ENCODE results near the gene SPON2. TPM values are rescaled to one million over a fixed set of nuclear protein-coding genes. Genes with fewer than 3 reads are reported as not detected.

Gene SPON2
- polyA plus RNA-seq, 4 donors, result 12.7 to 61.0 (median 44.3) TPM

DNA sequence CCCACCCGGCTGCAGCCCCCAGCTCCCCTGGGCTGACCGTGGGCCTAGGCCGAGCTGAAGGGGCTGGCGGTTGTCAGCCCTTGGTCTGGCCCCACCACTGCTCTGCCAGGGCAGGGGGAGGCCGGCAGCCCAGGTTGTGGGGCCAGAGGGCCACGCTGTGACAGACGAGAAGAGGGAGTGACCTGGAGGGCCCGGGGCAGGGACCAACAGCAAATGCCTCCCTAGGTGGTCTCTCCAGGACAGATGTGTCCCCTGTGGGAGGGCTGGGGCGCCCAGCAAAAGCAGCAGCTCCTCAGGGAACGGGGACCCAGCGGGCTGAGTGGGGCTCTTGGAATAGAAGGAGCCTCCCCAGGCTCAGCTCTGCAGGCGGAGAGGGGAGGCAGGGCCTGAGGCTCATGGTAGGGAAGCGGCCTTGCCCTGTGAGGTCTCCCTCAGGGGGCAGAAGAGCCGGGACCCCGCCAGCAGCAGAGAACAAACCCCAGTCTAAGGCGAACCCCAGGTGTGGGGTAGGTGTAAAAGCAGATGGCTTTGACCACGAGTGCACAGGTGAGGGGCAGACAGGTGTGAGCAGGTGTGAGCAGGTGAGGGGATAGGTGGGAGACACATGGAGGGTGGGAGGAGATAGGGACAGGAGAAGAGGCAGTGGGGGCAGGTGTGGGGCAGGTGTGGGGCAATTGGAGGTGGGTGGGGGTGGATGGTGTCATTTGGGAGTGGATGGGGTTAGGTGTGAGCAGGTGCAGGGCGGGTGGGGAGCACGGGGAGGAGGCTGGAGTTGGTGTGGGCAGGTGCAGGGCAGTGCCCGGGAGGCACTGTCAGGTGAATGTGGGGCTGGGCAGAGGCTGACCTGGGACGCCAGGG lies 34.1 kb upstream of the SPON2 start:
- Histone ChIP-seq H3K36me3 (ENCODE audit: control insufficient read depth in 3 of 3, insufficient read depth in 2 of 3, low read depth in 1 of 3, low read length in 3 of 3) (peaks cover 0 to 59% (median 3%) of the 10 kb centered on the region in 3 donors), H3K27me3 (ENCODE audit: control insufficient read depth in 3 of 3, insufficient read depth in 3 of 3, low read length in 3 of 3) (no peaks in the 10 kb centered on the region), H3K4me3 (ENCODE audit: low read depth in 1 of 3, low read length in 3 of 3) (no peak overlapping the region), H3K27ac (ENCODE audit: low read depth in 1 of 3, low read length in 2 of 3) (no peak overlapping the region), H3K4me1 (ENCODE audit: control insufficient read depth in 3 of 3, insufficient read depth in 2 of 3, low read depth in 1 of 3, low read length in 2 of 3) (peaks cover 5 to 64% (median 18%) of the 10 kb centered on the region in 3 donors), H3K9me3 (ENCODE audit: control insufficient read depth in 2 of 2, insufficient read depth in 1 of 2, low read depth in 1 of 2, low read length in 1 of 2) (peaks cover 0 to 3% of the 10 kb centered on the region in 2 donors)
- FAIRE-seq (no peak), DNase-seq (no peak)
- WGBS, 3 donors, result 68 to 83% (median 73%) methylated on average over 21 of the region's 21 CpGs

DNA sequence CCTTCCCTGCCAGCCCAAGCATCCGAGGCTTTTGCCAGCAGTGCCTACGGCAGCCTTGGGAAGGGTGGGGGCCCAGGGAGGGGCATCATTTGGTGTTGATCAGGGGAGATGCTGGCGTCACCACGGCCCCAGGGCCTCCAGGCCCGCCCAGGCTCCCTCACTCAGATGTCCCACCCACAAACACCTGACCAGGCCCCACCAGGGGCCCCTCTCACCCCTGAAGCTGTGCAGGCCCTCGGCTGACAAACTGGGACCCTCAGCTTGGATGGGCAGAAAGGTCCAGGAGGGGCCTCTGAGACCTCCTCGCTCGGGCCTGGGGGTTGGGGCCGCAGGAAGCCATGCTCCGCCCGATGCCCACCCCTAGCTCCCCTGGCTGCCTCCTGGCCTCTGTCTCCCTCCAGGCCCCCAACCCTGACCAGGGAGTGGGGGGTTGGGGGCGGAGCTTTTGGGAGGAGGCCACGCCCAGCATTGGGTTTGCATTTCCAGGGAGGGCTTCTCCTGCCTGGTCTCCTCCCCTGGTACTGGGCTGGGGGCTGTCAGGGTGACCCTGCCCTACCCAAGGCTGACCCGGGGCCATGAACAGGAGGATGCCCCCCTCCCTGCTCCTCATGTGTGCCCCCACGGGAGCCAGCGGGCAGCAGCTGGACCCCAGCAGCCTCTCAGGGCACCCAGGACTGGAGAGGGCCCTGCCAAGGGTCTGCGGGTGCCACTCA lies 33.4 kb upstream of the SPON2 start:
- DNase-seq (peak in 1 of 2 donors; percentile 40), FAIRE-seq (no peak)
- Histone ChIP-seq H3K4me1 (ENCODE audit: control insufficient read depth in 3 of 3, insufficient read depth in 2 of 3, low read depth in 1 of 3, low read length in 2 of 3) (peaks cover 5 to 70% (median 18%) of the 10 kb centered on the region in 3 donors), H3K36me3 (ENCODE audit: control insufficient read depth in 3 of 3, insufficient read depth in 2 of 3, low read depth in 1 of 3, low read length in 3 of 3) (peaks cover 0 to 57% (median 3%) of the 10 kb centered on the region in 3 donors), H3K27ac (ENCODE audit: low read depth in 1 of 3, low read length in 2 of 3) (peak overlapping the region; percentile 27 to 58 (median 39)), H3K4me3 (ENCODE audit: low read depth in 1 of 3, low read length in 3 of 3) (no peak overlapping the region), H3K27me3 (ENCODE audit: control insufficient read depth in 3 of 3, insufficient read depth in 3 of 3, low read length in 3 of 3) (no peaks in the 10 kb centered on the region), H3K9me3 (ENCODE audit: control insufficient read depth in 2 of 2, insufficient read depth in 1 of 2, low read depth in 1 of 2, low read length in 1 of 2) (peaks cover 0 to 3% of the 10 kb centered on the region in 2 donors)
- 73 to 86% (median 82%) methylated on average over 16 to 17 of the region's 17 CpGs for WGBS, 3 donors

DNA sequence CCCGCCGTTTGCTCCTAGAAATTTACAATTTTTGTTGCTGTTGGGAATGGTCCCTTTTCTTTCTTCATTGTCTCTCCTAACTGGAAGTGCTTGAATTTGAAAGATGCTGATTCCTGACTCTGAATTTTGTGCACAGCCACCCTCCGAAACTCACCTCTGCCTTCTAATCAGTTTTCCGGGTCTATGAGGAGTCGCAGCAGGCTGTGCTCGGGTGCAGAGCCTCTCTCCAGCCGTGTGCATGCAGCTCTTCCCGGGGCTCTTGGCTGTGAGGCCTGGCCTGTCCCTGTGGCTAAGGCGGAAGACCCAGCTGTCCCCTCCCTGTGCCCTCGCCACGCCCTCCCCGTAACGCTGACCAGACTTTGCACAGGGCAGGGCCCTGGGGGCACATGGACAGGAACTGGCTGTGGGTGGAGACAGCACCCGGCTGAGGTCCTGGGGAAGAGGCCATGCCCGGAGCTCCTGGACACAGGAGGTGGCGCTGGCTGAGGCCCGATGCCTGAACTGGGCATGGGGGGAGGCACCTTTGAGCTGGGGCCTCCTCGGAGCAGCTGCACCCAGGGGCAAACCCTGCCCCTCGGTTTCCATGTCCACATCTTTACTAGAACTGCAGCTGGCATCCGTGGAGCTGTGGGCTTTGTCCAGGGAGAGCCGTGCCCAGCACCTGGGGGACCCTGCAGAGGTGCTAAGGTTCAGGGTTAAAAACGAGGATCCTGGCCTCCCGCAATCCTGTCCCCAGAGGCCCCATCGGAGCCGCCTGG lies 32.6 kb upstream of the SPON2 start:
- peak overlapping the region in 2 of 3 donors; percentile 30 to 43 for H3K4me3 ChIP-seq (ENCODE audit: low read depth in 1 of 3, low read length in 3 of 3)
- no peak for FAIRE-seq

DNA sequence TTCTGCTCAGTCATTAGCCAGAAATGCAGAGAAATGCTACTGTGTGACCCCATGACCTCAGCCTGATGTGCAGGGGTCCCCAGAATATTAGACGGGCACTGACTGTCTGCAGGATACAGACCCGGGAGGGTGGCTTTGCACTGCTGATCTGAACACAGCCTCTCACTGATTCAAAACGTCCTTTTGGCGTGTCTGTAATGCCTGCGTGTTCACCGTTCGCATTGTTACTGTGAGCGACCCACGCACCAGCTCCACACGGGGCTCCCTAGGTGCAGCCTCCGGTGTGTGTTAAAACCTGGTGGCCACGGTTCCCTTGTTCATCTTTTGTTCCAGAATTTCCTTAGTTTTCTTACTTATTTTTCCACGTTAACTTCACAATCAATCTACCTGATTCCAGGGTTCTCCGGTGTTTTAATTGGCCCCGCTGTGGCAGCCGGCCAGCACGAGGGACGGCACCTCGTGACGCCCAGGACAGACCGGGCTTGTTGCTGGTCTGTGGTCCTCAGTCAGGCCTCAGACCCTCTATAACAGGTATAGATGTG lies 32.0 kb upstream of the SPON2 start:
- H3K27ac ChIP-seq (ENCODE audit: low read depth in 1 of 3, low read length in 2 of 3), result peak overlapping the region; percentile 55 to 89 (median 58)
- 55 to 84% (median 71%) methylated on average over 21 of the region's 21 CpGs for WGBS, 3 donors

More for the DNA sequence above, 32.6 kb upstream of the SPON2 start:
- DNase-seq, result peak; percentile 94 to 97
- 27 to 67% (median 49%) methylated on average over 25 of the region's 25 CpGs for whole genome bisulfite sequencing, 3 donors
- Histone ChIP-seq H3K4me1 (ENCODE audit: control insufficient read depth in 3 of 3, insufficient read depth in 2 of 3, low read depth in 1 of 3, low read length in 2 of 3) (peaks cover 5 to 75% (median 18%) of the 10 kb centered on the region in 3 donors), H3K27ac (ENCODE audit: low read depth in 1 of 3, low read length in 2 of 3) (peak overlapping the region; percentile 54 to 58 (median 55)), H3K27me3 (ENCODE audit: control insufficient read depth in 3 of 3, insufficient read depth in 3 of 3, low read length in 3 of 3) (no peaks in the 10 kb centered on the region), H3K36me3 (ENCODE audit: control insufficient read depth in 3 of 3, insufficient read depth in 2 of 3, low read depth in 1 of 3, low read length in 3 of 3) (peaks cover 0 to 51% (median 3%) of the 10 kb centered on the region in 3 donors), H3K9me3 (ENCODE audit: control insufficient read depth in 2 of 2, insufficient read depth in 1 of 2, low read depth in 1 of 2, low read length in 1 of 2) (peaks cover 0 to 3% of the 10 kb centered on the region in 2 donors)

GRCh38 chr4:1203026-1203616 lies 30.7 kb upstream of the SPON2 start:
- no peaks in the 10 kb centered on the region for H3K27me3 ChIP-seq (ENCODE audit: control insufficient read depth in 3 of 3, insufficient read depth in 3 of 3, low read length in 3 of 3)
- FAIRE-seq (no peak), DNase-seq (no peak)
- peaks cover 0 to 39% (median 0%) of the 10 kb centered on the region in 3 donors for H3K36me3 ChIP-seq (ENCODE audit: control insufficient read depth in 3 of 3, insufficient read depth in 2 of 3, low read depth in 1 of 3, low read length in 3 of 3)
- peaks cover 0 to 3% of the 10 kb centered on the region in 2 donors for H3K9me3 ChIP-seq (ENCODE audit: control insufficient read depth in 2 of 2, insufficient read depth in 1 of 2, low read depth in 1 of 2, low read length in 1 of 2)
- WGBS, 3 donors, result 85 to 92% (median 86%) methylated on average over 13 of the region's 13 CpGs
- peaks cover 5 to 61% (median 16%) of the 10 kb centered on the region in 3 donors for H3K4me1 ChIP-seq (ENCODE audit: control insufficient read depth in 3 of 3, insufficient read depth in 2 of 3, low read depth in 1 of 3, low read length in 2 of 3)
- H3K27ac ChIP-seq (ENCODE audit: low read depth in 1 of 3, low read length in 2 of 3), result peak overlapping the region; percentile 71 to 89 (median 73)
- no peak overlapping the region for H3K4me3 ChIP-seq (ENCODE audit: low read depth in 1 of 3, low read length in 3 of 3)

More for the DNA sequence above, 32.0 kb upstream of the SPON2 start:
- H3K36me3 ChIP-seq (ENCODE audit: control insufficient read depth in 3 of 3, insufficient read depth in 2 of 3, low read depth in 1 of 3, low read length in 3 of 3), result peaks cover 0 to 49% (median 0%) of the 10 kb centered on the region in 3 donors
- H3K27me3 ChIP-seq (ENCODE audit: control insufficient read depth in 3 of 3, insufficient read depth in 3 of 3, low read length in 3 of 3), result no peaks in the 10 kb centered on the region
- peaks cover 5 to 73% (median 18%) of the 10 kb centered on the region in 3 donors for H3K4me1 ChIP-seq (ENCODE audit: control insufficient read depth in 3 of 3, insufficient read depth in 2 of 3, low read depth in 1 of 3, low read length in 2 of 3)
- no peak for DNase-seq
- peaks cover 0 to 3% of the 10 kb centered on the region in 2 donors for H3K9me3 ChIP-seq (ENCODE audit: control insufficient read depth in 2 of 2, insufficient read depth in 1 of 2, low read depth in 1 of 2, low read length in 1 of 2)
- FAIRE-seq, result no peak
- H3K4me3 ChIP-seq (ENCODE audit: low read depth in 1 of 3, low read length in 3 of 3), result peak overlapping the region in 2 of 3 donors; percentile 30 to 43

DNA sequence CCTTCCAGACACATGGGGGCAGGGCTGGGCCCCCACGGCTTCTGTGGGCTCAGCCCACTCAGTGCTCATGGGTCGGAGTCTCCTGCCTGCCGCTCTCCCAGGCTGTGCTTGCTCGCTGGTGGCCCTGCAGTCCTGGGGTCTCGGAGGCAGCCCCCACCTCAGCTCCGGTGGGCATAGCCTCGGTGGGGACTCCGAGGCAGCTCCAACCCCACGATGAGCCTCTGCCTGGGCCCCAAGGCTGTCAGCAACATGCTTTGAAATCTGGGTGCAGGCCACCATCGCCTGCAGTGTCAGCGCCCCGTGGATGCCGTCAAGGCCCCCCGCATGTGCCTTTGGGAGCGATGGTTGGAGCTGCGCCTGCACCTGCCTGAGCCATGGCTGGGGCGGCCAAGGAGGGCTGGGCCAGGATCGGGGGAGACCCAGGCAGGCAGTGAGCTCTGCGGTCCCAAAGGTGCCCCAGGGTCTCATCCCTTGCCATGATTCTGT lies 30.2 kb upstream of the SPON2 start:
- peaks cover 0 to 38% (median 0%) of the 10 kb centered on the region in 3 donors for H3K36me3 ChIP-seq (ENCODE audit: control insufficient read depth in 3 of 3, insufficient read depth in 2 of 3, low read depth in 1 of 3, low read length in 3 of 3)
- FAIRE-seq (no peak), DNase-seq (no peak)
- peak overlapping the region; percentile 71 to 89 (median 73) for H3K27ac ChIP-seq (ENCODE audit: low read depth in 1 of 3, low read length in 2 of 3)
- H3K4me3 ChIP-seq (ENCODE audit: low read depth in 1 of 3, low read length in 3 of 3), result no peak overlapping the region
- no peaks in the 10 kb centered on the region for H3K27me3 ChIP-seq (ENCODE audit: control insufficient read depth in 3 of 3, insufficient read depth in 3 of 3, low read length in 3 of 3)
- 79 to 91% (median 85%) methylated on average over 19 of the region's 19 CpGs for WGBS, 3 donors
- peaks cover 5 to 55% (median 15%) of the 10 kb centered on the region in 3 donors for H3K4me1 ChIP-seq (ENCODE audit: control insufficient read depth in 3 of 3, insufficient read depth in 2 of 3, low read depth in 1 of 3, low read length in 2 of 3)
- peaks cover 0 to 3% of the 10 kb centered on the region in 2 donors for H3K9me3 ChIP-seq (ENCODE audit: control insufficient read depth in 2 of 2, insufficient read depth in 1 of 2, low read depth in 1 of 2, low read length in 1 of 2)

- FAIRE-seq, result no peak
- Histone ChIP-seq H3K36me3 (ENCODE audit: control insufficient read depth in 3 of 3, insufficient read depth in 2 of 3, low read depth in 1 of 3, low read length in 3 of 3) (peaks cover 0 to 34% (median 0%) of the 10 kb centered on the region in 3 donors), H3K27me3 (ENCODE audit: control insufficient read depth in 3 of 3, insufficient read depth in 3 of 3, low read length in 3 of 3) (no peaks in the 10 kb centered on the region), H3K4me1 (ENCODE audit: control insufficient read depth in 3 of 3, insufficient read depth in 2 of 3, low read depth in 1 of 3, low read length in 2 of 3) (peaks cover 5 to 54% (median 15%) of the 10 kb centered on the region in 3 donors), H3K27ac (ENCODE audit: low read depth in 1 of 3, low read length in 2 of 3) (peak overlapping the region; percentile 71 to 89 (median 73)), H3K9me3 (ENCODE audit: control insufficient read depth in 2 of 2, insufficient read depth in 1 of 2, low read depth in 1 of 2, low read length in 1 of 2) (peaks cover 0 to 3% of the 10 kb centered on the region in 2 donors), H3K4me3 (ENCODE audit: low read depth in 1 of 3, low read length in 3 of 3) (no peak overlapping the region)
- DNase-seq, result peak; percentile 50 to 77
- 43 to 83% (median 66%) methylated on average over 26 of the region's 26 CpGs for WGBS, 3 donors
These were observed 29.6 kb upstream of the SPON2 start for GRCh38 chr4:1201851-1202525.

Measured in small intestine (tissue), 7 donors.